ENCODE data around the gene ERAL1.

- TF ChIP-seq CTCF (conservative IDR thresholded peaks at IDR 0.05 in 1 of 2, IDR thresholded peaks at IDR 0.05 in 1 of 2; ENCODE audit: extremely low read depth in 1 of 2, insufficient read depth in 1 of 2, low read depth in 1 of 2, low read length in 2 of 2) (no peak), EZH2 (IDR thresholded peaks at IDR 0.05; ENCODE audit: borderline replicate concordance, low read length) (no peak)
Measured at GRCh38 chr17:28843816-28844148, 11.0 kb upstream of the ERAL1 start.
